ENCODE data around the gene DR1. TPM values are rescaled to one million over a fixed set of nuclear protein-coding genes. Genes with fewer than 3 reads are reported as not detected.
A peak's percentile ranks its signal among the peaks of the same experiment; 100 is the strongest.

DR1 gene
- total and polyA plus RNA-seq, 7 donors: 19.9 to 29.8 (median 20.7) TPM

GRCh38 chr1:93344886-93345632, 648 bp upstream of the DR1 start:
- no peaks in the 10 kb centered on the region for H3K36me3 ChIP-seq
- DNase-seq: no peak
- peaks cover 0 to 69% (median 28%) of the 10 kb centered on the region in 4 donors for H3K4me1 ChIP-seq

DNA sequence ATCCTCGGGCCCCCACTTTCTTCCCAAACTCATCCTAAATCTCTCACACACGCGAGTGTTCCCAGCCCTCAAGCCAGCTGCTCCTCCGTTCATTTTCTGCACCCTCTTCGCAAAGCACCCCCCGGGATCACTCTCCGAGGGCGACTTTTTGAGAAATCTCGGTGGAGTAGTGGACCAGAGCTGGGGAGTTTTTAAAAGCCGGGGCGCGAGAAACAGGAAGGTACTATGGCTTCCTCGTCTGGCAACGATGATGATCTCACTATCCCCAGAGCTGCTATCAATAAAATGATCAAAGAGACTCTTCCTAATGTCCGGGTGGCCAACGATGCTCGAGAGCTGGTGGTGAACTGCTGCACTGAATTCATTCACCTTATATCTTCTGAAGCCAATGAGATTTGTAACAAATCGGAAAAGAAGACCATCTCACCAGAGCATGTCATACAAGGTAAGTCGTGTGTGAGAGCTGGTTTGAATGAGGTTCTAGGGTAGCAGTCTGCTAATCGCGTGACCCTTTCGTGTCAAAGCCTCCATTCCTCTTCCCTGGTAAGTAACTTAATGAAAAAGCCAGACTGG, 800 bp downstream of the DR1 start:
- WGBS, 2 donors: 0 to 1% methylated on average over 22 of the region's 22 CpGs

More at GRCh38 chr1:93344886-93345632, 648 bp upstream of the DR1 start:
- intact Hi-C loops (cut with DNase I): loop anchor here (1.0 to 10.0 kb wide), 5 partner anchors 165 to 560 kb away; partner anchors contain the start of genes CCDC18, DIPK1A, GCLM and TMED5
- 13 to 17% methylated on average over 12 of the region's 12 CpGs for WGBS, 2 donors
- Histone ChIP-seq H3K27ac (peak overlapping the region; percentile 94 to 98 (median 96)), H3K27me3 (no peaks in the 10 kb centered on the region), H3K4me3 (peak overlapping the region; percentile 91 to 99 (median 96)), H3K9me3 (no peaks in the 10 kb centered on the region)
- TF ChIP-seq, protein P1, sequence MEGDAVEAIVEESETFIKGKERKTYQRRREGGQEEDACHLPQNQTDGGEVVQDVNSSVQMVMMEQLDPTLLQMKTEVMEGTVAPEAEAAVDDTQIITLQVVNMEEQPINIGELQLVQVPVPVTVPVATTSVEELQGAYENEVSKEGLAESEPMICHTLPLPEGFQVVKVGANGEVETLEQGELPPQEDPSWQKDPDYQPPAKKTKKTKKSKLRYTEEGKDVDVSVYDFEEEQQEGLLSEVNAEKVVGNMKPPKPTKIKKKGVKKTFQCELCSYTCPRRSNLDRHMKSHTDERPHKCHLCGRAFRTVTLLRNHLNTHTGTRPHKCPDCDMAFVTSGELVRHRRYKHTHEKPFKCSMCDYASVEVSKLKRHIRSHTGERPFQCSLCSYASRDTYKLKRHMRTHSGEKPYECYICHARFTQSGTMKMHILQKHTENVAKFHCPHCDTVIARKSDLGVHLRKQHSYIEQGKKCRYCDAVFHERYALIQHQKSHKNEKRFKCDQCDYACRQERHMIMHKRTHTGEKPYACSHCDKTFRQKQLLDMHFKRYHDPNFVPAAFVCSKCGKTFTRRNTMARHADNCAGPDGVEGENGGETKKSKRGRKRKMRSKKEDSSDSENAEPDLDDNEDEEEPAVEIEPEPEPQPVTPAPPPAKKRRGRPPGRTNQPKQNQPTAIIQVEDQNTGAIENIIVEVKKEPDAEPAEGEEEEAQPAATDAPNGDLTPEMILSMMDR (IDR thresholded peaks at IDR 0.05): no peak
- no peak for TF ChIP-seq POLR2A (IDR thresholded peaks at IDR 0.05)
- no peak for TF ChIP-seq EP300 (IDR thresholded peaks at IDR 0.05)
- TF ChIP-seq POLR2AphosphoS5 (IDR thresholded peaks at IDR 0.05): no peak

DNA sequence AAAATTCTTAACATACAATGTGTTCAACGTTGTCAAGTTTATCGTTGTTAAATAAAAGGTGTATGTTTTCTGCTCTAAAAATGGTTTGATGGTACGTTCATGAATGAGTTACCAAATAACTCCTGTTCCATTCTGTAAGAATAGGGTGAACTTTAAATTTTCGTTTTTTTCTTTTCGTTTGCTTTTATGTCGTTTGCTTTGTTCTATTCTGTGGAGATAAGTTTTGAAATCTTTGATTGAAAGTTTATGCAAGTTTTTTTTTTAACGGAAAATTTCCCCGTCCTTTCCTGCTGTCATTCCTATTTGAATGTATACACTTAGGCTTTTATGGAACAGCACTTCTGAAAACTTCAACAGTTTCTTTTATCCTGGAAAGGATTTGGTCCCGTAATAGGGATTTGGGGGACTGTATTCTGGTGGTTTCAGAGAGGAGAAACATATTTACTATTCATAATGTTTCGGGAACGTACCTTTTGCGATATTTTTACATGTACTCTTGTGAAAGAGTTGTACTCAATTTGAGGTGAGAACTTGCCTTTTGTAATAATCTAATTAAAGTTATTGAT, 1.7 kb downstream of the DR1 start:
- intact Hi-C loops (cut with DNase I): loop anchor here (2.0 to 10.0 kb wide), 4 partner anchors 43 to 557 kb away; partner anchors contain the start of genes DIPK1A and GCLM
- WGBS, 2 donors: 1% methylated on average over 12 of the region's 12 CpGs

More for the DNA sequence above, 800 bp downstream of the DR1 start:
- Histone ChIP-seq H3K4me1 (peaks cover 0 to 69% (median 31%) of the 10 kb centered on the region in 4 donors), H3K27me3 (no peaks in the 10 kb centered on the region), H3K9me3 (no peaks in the 10 kb centered on the region), H3K36me3 (no peaks in the 10 kb centered on the region), H3K27ac (peak overlapping the region; percentile 94 to 98 (median 96)), H3K4me3 (peak overlapping the region; percentile 91 to 99 (median 96))
- intact Hi-C loops (cut with DNase I): loop anchor here (2.0 to 10.0 kb wide), 4 partner anchors 42 to 558 kb away; partner anchors contain the start of genes DIPK1A and GCLM
- no peak for DNase-seq
- TF ChIP-seq POLR2A (IDR thresholded peaks at IDR 0.05) (no peak), POLR2AphosphoS5 (IDR thresholded peaks at IDR 0.05) (peak in 1 of 4 donors; percentile 12)

GRCh38 chr1:93348104-93348728, 2.5 kb downstream of the DR1 start:
- intact Hi-C loops (cut with DNase I): loop anchor here (5.0 to 10.0 kb wide), 3 partner anchors 277 to 557 kb away; partner anchors contain the start of genes DIPK1A and GCLM
- no peak for DNase-seq
- Histone ChIP-seq H3K27ac (peak overlapping the region in 1 of 4 donors; percentile 98), H3K36me3 (no peaks in the 10 kb centered on the region), H3K4me3 (peak overlapping the region; percentile 1 to 98 (median 93)), H3K4me1 (peaks cover 0 to 72% (median 39%) of the 10 kb centered on the region in 4 donors), H3K27me3 (no peaks in the 10 kb centered on the region), H3K9me3 (no peaks in the 10 kb centered on the region)
- 1% methylated on average over 2 of the region's 2 CpGs for WGBS, 2 donors
- TF ChIP-seq, protein P1 (IDR thresholded peaks at IDR 0.05): no peak
- no peak for TF ChIP-seq POLR2AphosphoS5 (IDR thresholded peaks at IDR 0.05)
- TF ChIP-seq POLR2A (IDR thresholded peaks at IDR 0.05): no peak
- no peak for TF ChIP-seq EP300 (IDR thresholded peaks at IDR 0.05)

More for the DNA sequence above, 1.7 kb downstream of the DR1 start:
- peak overlapping the region; percentile 91 to 99 (median 96) for H3K4me3 ChIP-seq
- H3K9me3 ChIP-seq: no peaks in the 10 kb centered on the region
- H3K27ac ChIP-seq: peak overlapping the region; percentile 94 to 98 (median 96)
- H3K4me1 ChIP-seq: peaks cover 0 to 69% (median 34%) of the 10 kb centered on the region in 4 donors
- no peak for DNase-seq
- no peaks in the 10 kb centered on the region for H3K36me3 ChIP-seq
- TF ChIP-seq POLR2A (IDR thresholded peaks at IDR 0.05) (no peak), POLR2AphosphoS5 (IDR thresholded peaks at IDR 0.05) (no peak), EP300 (IDR thresholded peaks at IDR 0.05) (no peak)
- TF ChIP-seq, protein P1 (IDR thresholded peaks at IDR 0.05): no peak
- H3K27me3 ChIP-seq: no peaks in the 10 kb centered on the region

All from sigmoid colon (tissue), 7 donors.